B cell (primary cell): ENCODE data around the gene CDH20. TPM values are rescaled to one million over a fixed set of nuclear protein-coding genes. Genes with fewer than 3 reads are reported as not detected.

Experiments
- ATAC-seq: fragments of 200-7000 bp; cut with Tn5 transposase; one replicate; pipeline ENCODE4 v1.10.0; 2021; ENCODE audit warnings: low read depth, mild to moderate bottlenecking, moderate number of reproducible peaks, moderate library complexity
- CTCF ChIA-PET: fragments of 350-600 bp; sonication (Branson Sonifier 250); formaldehyde crosslinking; loops from one replicate; lab custom pipeline; 2021; ENCODE audit warnings: antibody characterized with exemption, inconsistent platforms; lab: Charles Lee
- POLR2A ChIA-PET: fragments of 350-600 bp; sonication (Branson Sonifier 250); formaldehyde crosslinking; loops from one replicate; lab custom pipeline; 2021; ENCODE audit warnings: antibody characterized with exemption; lab: Charles Lee
- DNase-seq: peaks from one replicate; pipeline ENCODE4 v3.0.0; 2013
- H2AFZ ChIP-seq: 2 replicates; pipeline ENCODE4 v1.6.1; 2012; ENCODE audit warnings: mild to moderate bottlenecking, low read depth, low read length; ENCODE audit not compliant: insufficient read depth, poor library complexity, severe bottlenecking
- H3K27ac ChIP-seq, 2 donors: 1 replicate in 1 of 2; 2 replicates in 1 of 2; pipeline ENCODE4 v1.5.1; 2012 to 2013; ENCODE audit warnings: low read length in 2 of 2, mild to moderate bottlenecking in 2 of 2, moderate library complexity in 1 of 2
- H3K27me3 ChIP-seq, 4 experiments: fragments of 200-600 bp in 1 of 4; sonication (generic) in 1 of 4; replicated peaks in 1 of 4; 1 replicate in 2 of 4; 2 replicates in 2 of 4; pipeline versions ENCODE4 v1.6.1 to v1.7.0; 2013 to 2016; ENCODE audit warnings: low read length in 3 of 4, mild to moderate bottlenecking in 2 of 4, mixed read lengths in 1 of 4, moderate library complexity in 1 of 4; ENCODE audit not compliant: insufficient read depth in 4 of 4, control insufficient read depth in 3 of 4; ENCODE audit errors: control extremely low read depth in 1 of 4
- H3K36me3 ChIP-seq, 2 experiments: replicated peaks in 1 of 2; 1 replicate in 1 of 2; 2 replicates in 1 of 2; pipeline versions ENCODE4 v1.6.1 to v1.7.1; 2013; ENCODE audit warnings: low read length in 1 of 2; ENCODE audit not compliant: insufficient read depth in 2 of 2, control insufficient read depth in 1 of 2; ENCODE audit errors: control extremely low read depth in 1 of 2, extremely low read depth in 1 of 2
- H3K4me1 ChIP-seq, 2 donors: fragments of 200-600 bp in 1 of 2; sonication (generic) in 1 of 2; 1 replicate in 1 of 2; 2 replicates in 1 of 2; pipeline versions ENCODE4 v1.5.1 to v1.6.1; 2013 to 2017; ENCODE audit warnings: low read length in 2 of 2; ENCODE audit not compliant: control insufficient read depth in 2 of 2, insufficient read depth in 2 of 2
- H3K4me2 ChIP-seq: replicated peaks from 2 replicates; pipeline ENCODE3; 2012; ENCODE audit warnings: mild to moderate bottlenecking, low read depth, low read length; ENCODE audit not compliant: poor library complexity, severe bottlenecking
- H3K4me3 ChIP-seq, 5 experiments: fragments of 200-600 bp in 1 of 5; sonication (generic) in 1 of 5; 1 replicate in 3 of 5; 2 replicates in 2 of 5; pipeline versions ENCODE4 v1.5.1 to v1.7.0; 2011 to 2016; ENCODE audit warnings: low read length in 4 of 5, mild to moderate bottlenecking in 4 of 5, low read depth in 2 of 5, control low read depth in 1 of 5, moderate library complexity in 1 of 5; ENCODE audit not compliant: insufficient read depth in 1 of 5; ENCODE audit errors: control extremely low read depth in 1 of 5, extremely low read depth in 1 of 5
- H3K79me2 ChIP-seq: fragments of 200-600 bp; sonication (generic); one replicate; pipeline ENCODE4 v1.6.0; 2016; ENCODE audit warnings: low read length; ENCODE audit not compliant: control insufficient read depth, insufficient read depth
- H3K9ac ChIP-seq: fragments of 200-600 bp; sonication (generic); 2 replicates; pipeline ENCODE4 v1.6.1; 2017; ENCODE audit warnings: mild to moderate bottlenecking, low read length, moderate library complexity
- H3K9me3 ChIP-seq, 3 donors: one replicate each; pipeline versions ENCODE4 v1.6.1 to v1.7.1; 2013; ENCODE audit warnings: low read length in 2 of 3; ENCODE audit not compliant: control insufficient read depth in 2 of 3, insufficient read depth in 1 of 3; ENCODE audit errors: control extremely low read depth in 1 of 3
- H4K20me1 ChIP-seq: 2 replicates; pipeline ENCODE4 v1.6.0; 2012; ENCODE audit warnings: mild to moderate bottlenecking, low read length; ENCODE audit not compliant: insufficient read depth, control insufficient read depth, poor library complexity, severe bottlenecking
- H3K27ac Mint-ChIP-seq: one replicate; pipeline ENCODE4 v1.8.0; 2021; ENCODE audit warnings: mixed read lengths
- H3K27me3 Mint-ChIP-seq: one replicate; pipeline ENCODE4 v1.8.0; 2021; ENCODE audit warnings: mixed read lengths
- H3K4me1 Mint-ChIP-seq: one replicate; pipeline ENCODE4 v1.8.0; 2021; ENCODE audit warnings: mixed read lengths
- H3K4me3 Mint-ChIP-seq: one replicate; pipeline ENCODE4 v1.8.0; 2021; ENCODE audit warnings: mixed read lengths
- H3K9me3 Mint-ChIP-seq: one replicate; pipeline ENCODE4 v1.8.0; 2022; ENCODE audit warnings: mixed read lengths; ENCODE audit not compliant: insufficient read depth
- CTCF ChIP-seq: fragments of 200-600 bp; IDR thresholded peaks from one replicate; pipeline ENCODE4 v1.8.0; 2022; ENCODE audit warnings: antibody characterized with exemption, mild to moderate bottlenecking
- EZH2 ChIP-seq: IDR thresholded peaks from 2 replicates; pipeline ENCODE4 v1.6.1; 2012; ENCODE audit warnings: borderline replicate concordance, low read depth, mild to moderate bottlenecking, moderate library complexity, low read length; ENCODE audit not compliant: insufficient read depth, poor library complexity, severe bottlenecking
- WGBS: methylation state at CpG from one replicate; pipeline ENCODE4 v1.1.5; 2013; ENCODE audit warnings: missing lambda C conversion rate; ENCODE audit not compliant: insufficient coverage; 5-methylcytosine and 5-hydroxymethylcytosine counted together
- intact Hi-C: fragments of 100-400 bp; cut with micrococcal nuclease; formaldehyde crosslinking; loops from one replicate; pipeline ENCODE4 v1.10.0; 2022
- polyA plus RNA-seq: library from polyadenylated mRNA; depleted of rRNA; stranded (reverse); fragments of >200 nt; gene quantifications from 2 replicates; pipeline ENCODE4 v1.2.3, GENCODE V29; 2012
- total RNA-seq, 2 donors: library from RNA; stranded (reverse); fragments of 120-200 nt in 1 of 2; gene quantifications; 1 replicate in 1 of 2; 2 replicates in 1 of 2; pipeline versions ENCODE4 v1.2.3 to v1.2.4, GENCODE V29; 2013 to 2022

Gene CDH20
- total and polyA plus RNA-seq, 2 donors (not counting 1 experiment from before 2014, with no cell fraction given), result 0.09 TPM; not detected in 1

- Histone ChIP-seq H4K20me1 (no peaks in the 10 kb centered on the region), H3K9me3 (no peaks in the 10 kb centered on the region), H3K36me3 (no peaks in the 10 kb centered on the region), H2AFZ (no peak overlapping the region), H3K4me3 (no peak overlapping the region), H3K4me1 (no peaks in the 10 kb centered on the region), H3K27ac (no peak overlapping the region), H3K9ac (no peak overlapping the region), H3K27me3 (peaks cover 0 to 3% (median 0%) of the 10 kb centered on the region in 4 experiments), H3K4me2 (no peak overlapping the region), H3K79me2 (no peaks in the 10 kb centered on the region)
- H3K4me1 Mint-ChIP-seq, result no peaks in the 10 kb centered on the region
- ChIA-PET CTCF (no interaction called here), POLR2A (no interaction called here)
- 67% methylated on average over 1 of the region's 2 CpGs for WGBS
- peaks cover 9% of the 10 kb centered on the region for H3K27me3 Mint-ChIP-seq
- no peak overlapping the region for H3K4me3 Mint-ChIP-seq
- intact Hi-C loops, result no loop called here
- ATAC-seq, result no peak
- no peaks in the 10 kb centered on the region for H3K9me3 Mint-ChIP-seq
- TF ChIP-seq CTCF (no peak), EZH2 (no peak)
- no peak overlapping the region for H3K27ac Mint-ChIP-seq
- no peak for DNase-seq
Measured at GRCh38 chr18:61350578-61350977, 17.3 kb downstream of the CDH20 start.

DNA sequence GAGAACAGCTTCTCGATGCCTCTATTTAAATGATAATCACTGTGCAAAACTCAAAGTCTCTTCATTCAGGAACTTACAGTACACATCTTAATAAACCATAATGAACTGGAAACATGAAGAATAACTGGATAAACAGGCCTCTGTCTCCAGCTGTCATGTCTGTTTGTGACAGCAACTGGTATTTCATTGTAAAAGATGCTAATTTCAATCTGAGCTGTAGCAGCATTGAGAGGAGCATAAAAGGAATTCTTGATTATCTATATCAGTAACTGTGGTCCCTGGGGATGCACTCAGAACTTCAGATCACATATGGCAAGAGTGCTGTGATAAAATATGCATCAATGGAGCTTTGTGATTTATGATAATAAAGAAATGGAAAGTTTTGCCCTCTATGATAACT, 18.8 kb downstream of the CDH20 start:
- Histone ChIP-seq H3K27me3 (peaks cover 0 to 3% (median 0%) of the 10 kb centered on the region in 4 experiments), H3K36me3 (no peaks in the 10 kb centered on the region), H3K4me1 (no peaks in the 10 kb centered on the region), H3K79me2 (no peaks in the 10 kb centered on the region), H3K27ac (no peak overlapping the region), H3K4me2 (no peak overlapping the region), H3K9ac (no peak overlapping the region), H3K4me3 (no peak overlapping the region), H2AFZ (no peak overlapping the region), H4K20me1 (no peaks in the 10 kb centered on the region), H3K9me3 (no peaks in the 10 kb centered on the region)
- no peak for TF ChIP-seq EZH2
- TF ChIP-seq CTCF, result no peak
- Mint-ChIP-seq H3K27me3 (peaks cover 10% of the 10 kb centered on the region), H3K4me3 (no peak overlapping the region), H3K27ac (no peak overlapping the region), H3K4me1 (no peaks in the 10 kb centered on the region), H3K9me3 (no peaks in the 10 kb centered on the region)
- intact Hi-C loops, result no loop called here
- CTCF ChIA-PET, result interaction anchor here (1.4 kb wide), 1 partner anchor 31 kb away, joined by 3 read pairs; no protein-coding TSS in a partner anchor
- WGBS, result no CpG with 5 or more reads among the region's 1 CpG
- POLR2A ChIA-PET, result no interaction called here
- no peak for DNase-seq
- ATAC-seq, result no peak
